ENCODE measurements around the gene SEC61A1. TPM values are rescaled to one million over a fixed set of nuclear protein-coding genes. Genes with fewer than 3 reads are reported as not detected.

Gene SEC61A1
- total RNA-seq, 1 donor from 2014 or later = 296 TPM

DNA sequence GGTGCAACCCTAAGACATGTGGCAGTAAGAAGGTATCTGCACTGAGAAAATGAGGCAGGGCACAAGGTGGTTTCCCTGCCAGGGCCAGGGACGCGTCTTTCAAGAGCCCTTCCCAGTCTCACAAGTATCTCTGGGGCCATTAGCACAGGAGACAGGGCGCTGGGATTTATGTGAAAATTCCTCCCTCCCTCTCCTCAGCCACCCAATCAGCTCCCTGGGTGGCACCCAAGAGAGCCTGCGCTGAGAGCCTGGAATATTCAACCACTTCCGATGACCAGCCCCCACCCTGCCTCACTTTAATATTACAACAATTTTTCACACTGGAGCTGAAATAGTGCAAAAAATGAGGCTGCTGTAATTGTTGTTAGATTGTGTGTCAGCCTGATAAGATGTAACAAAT is 26.1 kb downstream of the SEC61A1 start:
- Mint-ChIP-seq H3K9me3 (ENCODE audit: unreplicated experiment) (no peaks in the 10 kb centered on the region), H3K27ac (ENCODE audit: unreplicated experiment) (no peak overlapping the region), H3K36me3 (ENCODE audit: low read depth, unreplicated experiment) (peaks cover 24% of the 10 kb centered on the region), H3K4me1 (ENCODE audit: unreplicated experiment) (peaks cover 9% of the 10 kb centered on the region), H3K27me3 (ENCODE audit: unreplicated experiment) (peaks cover 3% of the 10 kb centered on the region), H3K4me3 (ENCODE audit: unreplicated experiment) (peak overlapping the region; percentile 62)
- TF ChIP-seq, protein P1, sequence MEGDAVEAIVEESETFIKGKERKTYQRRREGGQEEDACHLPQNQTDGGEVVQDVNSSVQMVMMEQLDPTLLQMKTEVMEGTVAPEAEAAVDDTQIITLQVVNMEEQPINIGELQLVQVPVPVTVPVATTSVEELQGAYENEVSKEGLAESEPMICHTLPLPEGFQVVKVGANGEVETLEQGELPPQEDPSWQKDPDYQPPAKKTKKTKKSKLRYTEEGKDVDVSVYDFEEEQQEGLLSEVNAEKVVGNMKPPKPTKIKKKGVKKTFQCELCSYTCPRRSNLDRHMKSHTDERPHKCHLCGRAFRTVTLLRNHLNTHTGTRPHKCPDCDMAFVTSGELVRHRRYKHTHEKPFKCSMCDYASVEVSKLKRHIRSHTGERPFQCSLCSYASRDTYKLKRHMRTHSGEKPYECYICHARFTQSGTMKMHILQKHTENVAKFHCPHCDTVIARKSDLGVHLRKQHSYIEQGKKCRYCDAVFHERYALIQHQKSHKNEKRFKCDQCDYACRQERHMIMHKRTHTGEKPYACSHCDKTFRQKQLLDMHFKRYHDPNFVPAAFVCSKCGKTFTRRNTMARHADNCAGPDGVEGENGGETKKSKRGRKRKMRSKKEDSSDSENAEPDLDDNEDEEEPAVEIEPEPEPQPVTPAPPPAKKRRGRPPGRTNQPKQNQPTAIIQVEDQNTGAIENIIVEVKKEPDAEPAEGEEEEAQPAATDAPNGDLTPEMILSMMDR (IDR thresholded peaks at IDR 0.05; ENCODE audit: unreplicated experiment) = no peak
- DNase-seq (ENCODE audit: low spot score) = no peak

DNA sequence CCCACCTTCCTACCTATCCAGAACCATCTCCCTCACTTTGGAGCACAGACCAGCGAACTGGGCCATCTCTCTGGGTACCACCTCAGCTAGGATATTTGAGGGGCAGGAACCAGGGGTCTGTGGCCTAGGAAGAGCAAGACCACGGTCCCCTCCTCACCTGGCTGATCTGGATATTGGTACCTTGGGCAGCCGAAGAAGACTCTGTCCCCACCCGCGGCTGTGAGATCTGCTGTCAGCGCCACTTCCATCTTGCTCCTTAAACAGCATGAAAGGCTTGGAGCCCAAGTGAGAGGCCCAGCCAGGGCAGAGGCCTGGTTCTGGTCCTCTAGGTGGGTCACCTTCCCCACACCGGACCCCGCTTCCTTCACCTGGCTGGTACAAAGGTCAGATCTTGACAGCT is 26.6 kb downstream of the SEC61A1 start:
- no peak for DNase-seq (ENCODE audit: low spot score)
- H3K9me3 Mint-ChIP-seq (ENCODE audit: unreplicated experiment) = no peaks in the 10 kb centered on the region
- TF ChIP-seq, protein P1 (IDR thresholded peaks at IDR 0.05; ENCODE audit: unreplicated experiment) = no peak
- H3K27me3 Mint-ChIP-seq (ENCODE audit: unreplicated experiment) = no peaks in the 10 kb centered on the region
- peaks cover 24% of the 10 kb centered on the region for H3K36me3 Mint-ChIP-seq (ENCODE audit: low read depth, unreplicated experiment)
- peaks cover 5% of the 10 kb centered on the region for H3K4me1 Mint-ChIP-seq (ENCODE audit: unreplicated experiment)
- no peak overlapping the region for H3K27ac Mint-ChIP-seq (ENCODE audit: unreplicated experiment)
- no peak overlapping the region for H3K4me3 Mint-ChIP-seq (ENCODE audit: unreplicated experiment)

DNA sequence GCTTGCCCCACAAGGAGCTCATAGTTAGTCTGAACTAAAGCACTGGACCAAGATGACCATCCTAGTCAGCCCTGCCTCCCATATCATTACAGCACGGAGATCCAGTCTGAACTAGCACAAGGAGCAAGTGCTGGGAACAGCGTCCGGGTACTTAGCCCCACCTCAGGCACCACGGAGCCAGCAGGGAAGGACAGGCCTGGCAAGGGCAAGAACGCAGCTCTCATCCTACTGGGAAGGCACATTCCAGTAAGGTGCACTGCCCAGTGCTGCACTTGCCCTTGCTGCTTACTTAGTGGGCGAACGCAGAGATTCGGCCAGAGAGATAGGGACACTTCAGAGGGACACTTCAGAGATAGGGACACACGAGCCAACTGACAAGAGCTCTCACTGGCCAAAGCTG is 27.6 kb downstream of the SEC61A1 start:
- peaks cover 29% of the 10 kb centered on the region for H3K36me3 Mint-ChIP-seq (ENCODE audit: low read depth, unreplicated experiment)

DNA sequence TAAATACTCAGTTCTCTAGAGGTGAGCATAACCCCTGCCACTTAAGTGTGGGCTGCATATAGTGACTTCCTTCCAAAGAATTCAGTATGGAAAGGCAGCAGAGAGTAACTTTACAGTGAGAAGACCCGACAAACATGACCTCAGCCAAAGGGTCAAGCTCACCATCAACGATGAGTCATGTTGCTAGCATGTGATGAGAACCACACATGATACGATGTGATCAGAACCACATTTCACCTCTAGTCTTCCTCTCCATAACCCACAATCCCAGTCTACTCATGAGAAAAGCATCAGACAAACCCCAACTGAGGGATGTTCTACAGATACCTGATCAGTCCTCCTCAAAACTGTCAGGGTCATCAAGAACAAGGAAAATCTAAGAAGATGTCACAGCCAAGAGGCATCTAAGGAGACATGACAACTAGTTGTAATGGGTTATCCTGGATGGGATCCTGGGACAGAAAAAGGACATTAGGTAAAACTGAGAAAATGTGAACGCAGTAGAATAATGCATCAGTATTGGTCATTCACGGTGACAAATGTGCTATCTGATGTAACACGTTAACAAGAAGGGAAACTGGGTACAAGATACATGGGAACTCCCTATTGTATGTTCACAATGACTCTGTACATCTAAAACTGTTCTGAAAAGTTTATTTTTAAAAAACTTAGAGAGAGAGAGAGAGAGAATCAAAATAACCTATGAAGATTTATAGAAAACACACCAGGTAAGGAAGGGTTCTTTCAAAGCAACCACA is 28.3 kb downstream of the SEC61A1 start:
- Mint-ChIP-seq H3K27me3 (ENCODE audit: unreplicated experiment) (no peaks in the 10 kb centered on the region), H3K36me3 (ENCODE audit: low read depth, unreplicated experiment) (peaks cover 29% of the 10 kb centered on the region), H3K27ac (ENCODE audit: unreplicated experiment) (no peak overlapping the region), H3K9me3 (ENCODE audit: unreplicated experiment) (no peaks in the 10 kb centered on the region), H3K4me1 (ENCODE audit: unreplicated experiment) (no peaks in the 10 kb centered on the region), H3K4me3 (ENCODE audit: unreplicated experiment) (no peak overlapping the region)
- DNase-seq (ENCODE audit: low spot score) = no peak
- TF ChIP-seq, protein P1 (IDR thresholded peaks at IDR 0.05; ENCODE audit: unreplicated experiment) = no peak

More for the DNA sequence above, 27.6 kb downstream of the SEC61A1 start:
- DNase-seq (ENCODE audit: low spot score) = no peak
- H3K27ac Mint-ChIP-seq (ENCODE audit: unreplicated experiment) = no peak overlapping the region
- H3K27me3 Mint-ChIP-seq (ENCODE audit: unreplicated experiment) = no peaks in the 10 kb centered on the region
- H3K4me1 Mint-ChIP-seq (ENCODE audit: unreplicated experiment) = peaks cover 4% of the 10 kb centered on the region
- no peak overlapping the region for H3K4me3 Mint-ChIP-seq (ENCODE audit: unreplicated experiment)
- TF ChIP-seq, protein P1 (IDR thresholded peaks at IDR 0.05; ENCODE audit: unreplicated experiment) = no peak
- H3K9me3 Mint-ChIP-seq (ENCODE audit: unreplicated experiment) = no peaks in the 10 kb centered on the region

DNA sequence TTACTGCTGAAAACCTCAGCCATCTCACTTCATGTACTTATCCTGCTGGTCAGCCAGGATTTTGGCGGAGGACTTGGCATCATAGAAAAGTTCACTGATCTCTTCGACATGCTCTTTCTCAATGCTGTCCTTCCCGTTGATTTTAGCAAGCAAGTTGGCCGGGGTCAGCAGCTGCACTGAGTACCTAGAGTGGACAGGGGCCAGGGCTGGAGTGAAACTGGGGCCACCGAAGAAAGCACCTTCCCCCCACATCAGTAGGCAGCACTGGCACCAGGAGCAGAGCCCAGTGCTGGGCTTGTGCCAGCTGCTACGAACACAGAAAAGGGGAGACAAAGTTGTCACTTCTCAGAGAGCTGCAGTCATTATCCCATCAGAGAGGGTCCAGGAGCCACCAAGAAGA is 29.0 kb downstream of the SEC61A1 start:
- Mint-ChIP-seq H3K4me3 (ENCODE audit: unreplicated experiment) (no peak overlapping the region), H3K27me3 (ENCODE audit: unreplicated experiment) (no peaks in the 10 kb centered on the region), H3K4me1 (ENCODE audit: unreplicated experiment) (no peaks in the 10 kb centered on the region), H3K27ac (ENCODE audit: unreplicated experiment) (no peak overlapping the region), H3K9me3 (ENCODE audit: unreplicated experiment) (no peaks in the 10 kb centered on the region), H3K36me3 (ENCODE audit: low read depth, unreplicated experiment) (peaks cover 29% of the 10 kb centered on the region)
- TF ChIP-seq, protein P1 (IDR thresholded peaks at IDR 0.05; ENCODE audit: unreplicated experiment) = no peak
- no peak for DNase-seq (ENCODE audit: low spot score)

Data from endothelial cell (in vitro differentiated cells).